ENCODE data around the gene WSB2.

The WSB2 gene

GRCh38 chr12:118061011-118061872 is at the start of gene WSB2:
Gene WSB2 (minus strand): TSS chr12:118061179. CDS start chr12:118061048, 131 bp downstream.
- Histone ChIP-seq H3K9me3 (ENCODE audit: control insufficient read depth, insufficient read depth, low read length) (no peaks in the 10 kb centered on the region), H3K4me3 (ENCODE audit: low read length) (peak within 1 kb of the TSS; percentile 67), H3K27ac (ENCODE audit: low read length) (no peak within 1 kb of the TSS), H3K27me3 (ENCODE audit: control insufficient read depth, insufficient read depth, low read length) (no peaks in the 10 kb centered on the region), H3K4me1 (ENCODE audit: control insufficient read depth, insufficient read depth, low read length) (peaks cover 2% of the 10 kb centered on the region; the same call in 1 of the 2 replicates), H3K36me3 (ENCODE audit: control insufficient read depth, insufficient read depth, low read length) (no peaks in the 10 kb centered on the region)
- DNase-seq (ENCODE audit: low read depth, low spot score): peak; percentile 22
- no CpG with 5 or more reads among the region's 76 CpGs for WGBS (ENCODE audit: insufficient coverage, insufficient read length)

GRCh38 chr12:118109088-118109487 is 48.1 kb upstream of the WSB2 start:
- WGBS (ENCODE audit: insufficient coverage, insufficient read length): no CpG with 5 or more reads among the region's 1 CpG
- Histone ChIP-seq H3K36me3 (ENCODE audit: control insufficient read depth, insufficient read depth, low read length) (no peaks in the 10 kb centered on the region), H3K27ac (ENCODE audit: low read length) (no peak overlapping the region), H3K9me3 (ENCODE audit: control insufficient read depth, insufficient read depth, low read length) (no peaks in the 10 kb centered on the region), H3K4me3 (ENCODE audit: low read length) (no peak overlapping the region), H3K27me3 (ENCODE audit: control insufficient read depth, insufficient read depth, low read length) (no peaks in the 10 kb centered on the region), H3K4me1 (ENCODE audit: control insufficient read depth, insufficient read depth, low read length) (no peaks in the 10 kb centered on the region)
- DNase-seq (ENCODE audit: low read depth, low spot score): no peak

GRCh38 chr12:118107694-118108093 is 46.7 kb upstream of the WSB2 start:
- Histone ChIP-seq H3K27me3 (ENCODE audit: control insufficient read depth, insufficient read depth, low read length) (no peaks in the 10 kb centered on the region), H3K4me1 (ENCODE audit: control insufficient read depth, insufficient read depth, low read length) (no peaks in the 10 kb centered on the region), H3K36me3 (ENCODE audit: control insufficient read depth, insufficient read depth, low read length) (no peaks in the 10 kb centered on the region), H3K4me3 (ENCODE audit: low read length) (no peak overlapping the region), H3K9me3 (ENCODE audit: control insufficient read depth, insufficient read depth, low read length) (no peaks in the 10 kb centered on the region), H3K27ac (ENCODE audit: low read length) (no peak overlapping the region)
- no CpG with 5 or more reads among the region's 8 CpGs for WGBS (ENCODE audit: insufficient coverage, insufficient read length)
- DNase-seq (ENCODE audit: low read depth, low spot score): no peak

GRCh38 chr12:118107011-118107410 is 46.0 kb upstream of the WSB2 start:
- H3K4me3 ChIP-seq (ENCODE audit: low read length): no peak overlapping the region
- no peak for DNase-seq (ENCODE audit: low read depth, low spot score)
- WGBS (ENCODE audit: insufficient coverage, insufficient read length): no CpG with 5 or more reads among the region's 4 CpGs
- no peaks in the 10 kb centered on the region for H3K9me3 ChIP-seq (ENCODE audit: control insufficient read depth, insufficient read depth, low read length)
- H3K4me1 ChIP-seq (ENCODE audit: control insufficient read depth, insufficient read depth, low read length): peaks cover 3% of the 10 kb centered on the region; the same call in 1 of the 2 replicates
- H3K27ac ChIP-seq (ENCODE audit: low read length): no peak overlapping the region
- H3K36me3 ChIP-seq (ENCODE audit: control insufficient read depth, insufficient read depth, low read length): no peaks in the 10 kb centered on the region
- no peaks in the 10 kb centered on the region for H3K27me3 ChIP-seq (ENCODE audit: control insufficient read depth, insufficient read depth, low read length)

GRCh38 chr12:118103601-118104382 is 42.8 kb upstream of the WSB2 start, which contains the start of gene VSIG10:
Gene VSIG10 (minus strand): TSS chr12:118104011. CDS start chr12:118103671, 340 bp downstream.
- Histone ChIP-seq H3K27me3 (ENCODE audit: control insufficient read depth, insufficient read depth, low read length) (no peaks in the 10 kb centered on the region), H3K27ac (ENCODE audit: low read length) (no peak within 1 kb of the TSS), H3K9me3 (ENCODE audit: control insufficient read depth, insufficient read depth, low read length) (no peaks in the 10 kb centered on the region), H3K4me3 (ENCODE audit: low read length) (peak within 1 kb of the TSS; percentile 83), H3K36me3 (ENCODE audit: control insufficient read depth, insufficient read depth, low read length) (no peaks in the 10 kb centered on the region), H3K4me1 (ENCODE audit: control insufficient read depth, insufficient read depth, low read length) (peaks cover 5% of the 10 kb centered on the region; the same call in 1 of the 2 replicates)
- DNase-seq (ENCODE audit: low read depth, low spot score): peak; percentile 60
- WGBS (ENCODE audit: insufficient coverage, insufficient read length): no CpG with 5 or more reads among the region's 75 CpGs

- no CpG with 5 or more reads among the region's 32 CpGs for WGBS (ENCODE audit: insufficient coverage, insufficient read length)
- Histone ChIP-seq H3K4me3 (ENCODE audit: low read length) (peak overlapping the region; percentile 83; the same call in 1 of the 2 replicates), H3K4me1 (ENCODE audit: control insufficient read depth, insufficient read depth, low read length) (peaks cover 5% of the 10 kb centered on the region; the same call in 1 of the 2 replicates), H3K27me3 (ENCODE audit: control insufficient read depth, insufficient read depth, low read length) (no peaks in the 10 kb centered on the region), H3K27ac (ENCODE audit: low read length) (no peak overlapping the region), H3K9me3 (ENCODE audit: control insufficient read depth, insufficient read depth, low read length) (no peaks in the 10 kb centered on the region), H3K36me3 (ENCODE audit: control insufficient read depth, insufficient read depth, low read length) (no peaks in the 10 kb centered on the region)
- no peak for DNase-seq (ENCODE audit: low read depth, low spot score)
These were observed 42.2 kb upstream of the WSB2 start for GRCh38 chr12:118103201-118103600.

GRCh38 chr12:118102609-118103008 is 41.6 kb upstream of the WSB2 start:
- WGBS (ENCODE audit: insufficient coverage, insufficient read length): no CpG with 5 or more reads among the region's 5 CpGs

GRCh38 chr12:118102070-118102469 is 41.1 kb upstream of the WSB2 start:
- no peak for DNase-seq (ENCODE audit: low read depth, low spot score)
- no CpG with 5 or more reads among the region's 6 CpGs for WGBS (ENCODE audit: insufficient coverage, insufficient read length)
- Histone ChIP-seq H3K36me3 (ENCODE audit: control insufficient read depth, insufficient read depth, low read length) (no peaks in the 10 kb centered on the region), H3K4me3 (ENCODE audit: low read length) (no peak overlapping the region), H3K27ac (ENCODE audit: low read length) (no peak overlapping the region), H3K9me3 (ENCODE audit: control insufficient read depth, insufficient read depth, low read length) (no peaks in the 10 kb centered on the region), H3K4me1 (ENCODE audit: control insufficient read depth, insufficient read depth, low read length) (peaks cover 5% of the 10 kb centered on the region; the same call in 1 of the 2 replicates), H3K27me3 (ENCODE audit: control insufficient read depth, insufficient read depth, low read length) (no peaks in the 10 kb centered on the region)

More at GRCh38 chr12:118102609-118103008, 41.6 kb upstream of the WSB2 start:
- Histone ChIP-seq H3K4me3 (ENCODE audit: low read length) (peak overlapping the region; percentile 83; the same call in 1 of the 2 replicates), H3K27me3 (ENCODE audit: control insufficient read depth, insufficient read depth, low read length) (no peaks in the 10 kb centered on the region), H3K27ac (ENCODE audit: low read length) (no peak overlapping the region), H3K9me3 (ENCODE audit: control insufficient read depth, insufficient read depth, low read length) (no peaks in the 10 kb centered on the region), H3K36me3 (ENCODE audit: control insufficient read depth, insufficient read depth, low read length) (no peaks in the 10 kb centered on the region), H3K4me1 (ENCODE audit: control insufficient read depth, insufficient read depth, low read length) (peaks cover 5% of the 10 kb centered on the region; the same call in 1 of the 2 replicates)
- no peak for DNase-seq (ENCODE audit: low read depth, low spot score)

- no peak overlapping the region for H3K4me3 ChIP-seq (ENCODE audit: low read length)
- no peaks in the 10 kb centered on the region for H3K27me3 ChIP-seq (ENCODE audit: control insufficient read depth, insufficient read depth, low read length)
- H3K9me3 ChIP-seq (ENCODE audit: control insufficient read depth, insufficient read depth, low read length): no peaks in the 10 kb centered on the region
- H3K4me1 ChIP-seq (ENCODE audit: control insufficient read depth, insufficient read depth, low read length): peaks cover 5% of the 10 kb centered on the region; the same call in 1 of the 2 replicates
- DNase-seq (ENCODE audit: low read depth, low spot score): no peak
- H3K36me3 ChIP-seq (ENCODE audit: control insufficient read depth, insufficient read depth, low read length): no peaks in the 10 kb centered on the region
- WGBS (ENCODE audit: insufficient coverage, insufficient read length): no CpG with 5 or more reads among the region's 3 CpGs
- H3K27ac ChIP-seq (ENCODE audit: low read length): no peak overlapping the region
These were observed 40.1 kb upstream of the WSB2 start for GRCh38 chr12:118101051-118101450.
